HG02981 (cell line): ENCODE results near the gene STXBP4.

Experiments used
- ATAC-seq: cut with Tn5 transposase; IDR thresholded peaks from one replicate; pipeline ENCODE4 v1.9.1; 2021; ENCODE audit warnings: mild to moderate bottlenecking, moderate library complexity; ENCODE audit not compliant: unreplicated experiment

The STXBP4 gene

DNA sequence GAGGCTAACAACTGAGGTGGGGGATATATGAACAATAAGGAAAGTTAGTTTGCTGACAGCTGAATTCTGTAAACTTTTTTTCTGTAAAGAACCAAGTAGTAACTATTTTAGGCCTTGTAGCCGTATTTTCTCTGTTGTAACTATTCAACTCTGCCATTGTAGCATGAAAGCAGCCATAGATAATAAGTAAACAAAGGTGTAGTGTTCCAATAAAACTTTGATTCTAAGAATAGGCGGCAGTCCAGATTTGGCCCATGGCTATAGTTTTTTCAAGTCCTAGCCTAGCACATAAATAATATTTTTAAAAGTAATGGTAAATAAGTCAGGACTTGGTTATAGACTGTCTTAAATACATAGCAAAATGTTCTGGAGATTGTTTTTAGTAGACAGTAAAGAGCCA lies 142.0 kb downstream of the STXBP4 start:
- ATAC-seq = no peak

GRCh38 chr17:55114283-55114682 lies 145.7 kb downstream of the STXBP4 start:
- no peak for ATAC-seq

- no peak for ATAC-seq
Observed at GRCh38 chr17:55116440-55116914, 147.9 kb downstream of the STXBP4 start.

GRCh38 chr17:55117164-55117563 lies 148.6 kb downstream of the STXBP4 start:
- ATAC-seq = no peak

GRCh38 chr17:55120651-55121050 lies 152.1 kb downstream of the STXBP4 start:
- ATAC-seq = no peak

- ATAC-seq = no peak
Observed at GRCh38 chr17:55121268-55121667, 152.7 kb downstream of the STXBP4 start.

GRCh38 chr17:55122114-55122513 lies 153.5 kb downstream of the STXBP4 start:
- no peak for ATAC-seq

GRCh38 chr17:55124730-55125360 lies 156.3 kb downstream of the STXBP4 start:
- ATAC-seq = no peak

- ATAC-seq = no peak
Observed at GRCh38 chr17:55133583-55133982, 165.0 kb downstream of the STXBP4 start.

DNA sequence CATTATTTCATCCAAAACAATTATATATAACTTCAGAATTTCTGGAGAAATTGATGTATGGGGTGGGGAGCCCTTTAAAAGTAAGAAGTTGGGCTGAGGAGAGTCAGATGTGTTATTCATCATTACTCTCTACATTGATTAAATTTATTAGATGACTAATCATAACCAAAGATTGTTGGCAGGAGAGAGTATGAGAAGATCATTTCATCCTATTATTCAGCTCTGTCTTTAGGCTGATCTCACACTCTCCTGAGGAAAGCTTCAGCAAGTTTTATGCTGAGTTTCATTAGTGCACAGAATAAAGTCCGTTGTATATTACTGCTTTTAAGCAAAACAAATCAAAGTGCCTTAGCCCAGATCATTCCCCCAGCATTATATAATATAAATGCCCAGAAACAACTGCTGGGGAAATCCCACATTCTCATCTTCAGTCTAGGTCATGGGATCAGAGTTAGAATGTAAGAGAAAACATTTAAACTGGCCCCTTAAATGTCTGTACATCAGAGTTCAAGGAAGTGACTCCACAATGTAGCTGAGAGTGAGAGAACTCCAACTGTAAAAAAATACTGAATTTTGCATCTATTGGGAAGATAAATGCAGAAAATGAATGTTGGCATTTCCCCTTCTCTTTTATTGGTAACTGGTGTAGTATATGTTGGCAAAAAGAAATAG lies 166.1 kb downstream of the STXBP4 start:
- no peak for ATAC-seq

DNA sequence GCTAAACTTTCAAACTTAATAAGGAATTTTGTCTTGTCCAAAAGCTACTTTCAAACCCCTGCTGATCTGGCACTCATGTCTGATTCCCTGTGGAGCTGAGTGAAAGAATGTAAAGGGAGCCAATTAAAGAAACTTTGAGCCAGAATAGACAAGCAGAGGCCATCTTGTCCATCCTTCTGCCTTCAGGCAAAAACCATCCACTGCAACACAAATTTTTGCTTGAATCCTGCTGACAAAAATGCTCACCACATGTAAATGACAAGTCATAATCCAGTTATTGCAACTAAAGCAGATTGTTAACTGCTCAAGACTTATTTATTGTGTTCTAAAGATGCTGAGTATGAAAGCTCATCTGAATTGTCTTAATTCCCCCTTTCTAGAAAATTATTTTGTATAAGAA lies 172.2 kb downstream of the STXBP4 start:
- no peak for ATAC-seq

DNA sequence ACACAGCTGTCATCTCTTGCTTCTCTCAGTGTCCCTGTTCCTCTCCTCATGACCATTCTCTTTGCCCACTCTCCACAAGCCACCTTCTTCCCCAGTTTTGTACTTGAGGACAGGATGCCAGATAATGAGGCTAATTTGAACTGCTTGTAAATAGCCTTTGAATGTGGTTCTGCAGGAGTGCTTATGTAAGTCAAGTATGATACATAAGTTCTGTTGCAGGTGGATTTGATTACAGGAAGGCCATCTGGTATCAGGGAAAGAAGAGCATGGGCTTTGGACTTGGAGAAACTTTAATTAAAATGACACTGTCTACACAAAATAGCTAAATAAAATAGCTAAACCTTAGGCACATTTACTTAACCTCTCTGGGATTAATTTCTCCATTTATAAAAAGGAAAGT lies 176.0 kb downstream of the STXBP4 start:
- no peak for ATAC-seq

DNA sequence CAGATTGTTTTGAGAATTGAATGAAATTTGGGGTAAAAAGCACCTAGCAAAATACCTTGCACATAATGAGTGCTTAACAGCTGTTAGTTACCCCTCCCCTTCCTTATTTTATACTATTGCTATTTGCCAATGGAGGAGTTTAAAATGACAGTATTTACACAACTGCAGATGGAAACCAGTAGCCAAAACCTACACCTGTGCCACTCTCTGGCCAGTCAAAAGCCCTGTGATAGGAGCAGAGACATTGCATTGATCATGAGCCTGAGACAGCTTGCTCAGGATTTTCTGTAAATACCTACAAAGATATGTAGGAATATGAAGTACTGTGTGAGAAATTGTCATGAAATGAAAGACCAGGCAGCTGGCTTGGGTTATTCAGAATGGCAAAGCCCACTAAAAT lies 180.9 kb downstream of the STXBP4 start:
- no peak for ATAC-seq

DNA sequence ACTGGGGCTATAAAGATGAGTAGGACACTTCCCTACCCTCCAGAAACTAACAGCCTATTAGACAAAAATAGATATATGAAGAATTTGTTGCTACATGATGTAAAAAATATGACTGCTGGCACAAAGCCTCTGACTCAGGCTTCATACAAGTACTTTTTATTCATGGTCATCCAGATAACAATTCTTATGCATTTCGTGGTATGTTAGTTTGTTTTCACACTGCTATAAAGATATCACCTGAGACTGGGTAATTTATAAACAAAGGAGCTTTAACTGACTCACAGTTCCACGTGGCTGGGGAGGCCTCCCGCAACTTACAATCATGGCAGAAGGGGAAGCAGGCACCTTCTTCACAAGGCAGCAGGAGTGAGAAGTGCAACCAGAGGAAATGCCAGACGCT lies 183.7 kb downstream of the STXBP4 start:
- no peak for ATAC-seq

GRCh38 chr17:55154101-55154500 lies 185.5 kb downstream of the STXBP4 start:
- no peak for ATAC-seq

DNA sequence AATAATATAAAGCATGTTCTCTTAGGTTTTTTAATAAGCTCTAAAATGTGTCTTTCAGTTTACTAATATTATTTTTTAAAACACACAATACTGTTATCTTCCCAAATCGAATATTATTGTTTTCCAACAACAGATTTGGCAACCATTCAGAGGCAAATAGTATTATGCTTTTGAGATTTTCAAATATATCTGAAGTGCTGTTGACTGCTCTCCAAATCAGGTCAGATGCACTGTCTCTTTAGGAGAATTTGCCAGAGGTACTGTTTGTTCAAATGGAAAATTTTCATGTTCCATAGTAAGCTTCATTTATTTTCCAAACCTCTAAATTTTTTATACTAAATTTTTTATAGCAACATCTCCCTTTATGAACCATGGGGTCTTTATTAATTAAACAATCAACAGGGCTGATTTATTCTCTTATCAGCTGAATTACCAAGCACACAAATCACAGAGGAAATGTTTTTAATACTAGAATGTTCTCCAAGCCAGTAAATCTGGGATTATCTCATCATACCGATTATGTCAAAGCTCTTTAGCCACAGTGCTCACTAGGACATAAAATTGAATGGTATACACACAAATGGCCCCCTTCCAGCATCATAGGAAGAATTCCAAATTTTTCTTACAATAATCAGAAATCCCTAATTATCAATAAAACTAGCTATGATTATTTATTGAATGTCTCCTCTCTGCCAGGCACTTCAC lies 187.4 kb downstream of the STXBP4 start:
- ATAC-seq = no peak

GRCh38 chr17:55157165-55157564 lies 188.6 kb downstream of the STXBP4 start:
- no peak for ATAC-seq

DNA sequence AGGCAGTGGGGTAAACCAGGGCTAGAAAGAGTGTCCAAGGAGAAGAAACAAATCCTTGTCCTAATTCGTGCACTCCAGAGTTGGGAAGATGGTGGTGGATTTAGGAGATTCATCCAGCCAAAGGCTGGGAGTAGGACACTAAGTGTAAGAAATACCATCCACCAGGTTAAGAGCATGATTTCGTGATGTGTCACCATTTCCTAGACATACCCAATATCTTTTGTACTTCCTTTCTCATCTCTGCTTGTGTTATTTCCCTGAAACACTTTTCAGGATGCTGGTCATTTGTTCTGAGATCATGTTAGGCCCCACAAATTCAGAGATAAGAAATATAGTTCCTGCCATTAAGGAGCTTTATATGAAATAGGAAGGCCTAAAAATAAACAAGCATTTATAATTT lies 189.9 kb downstream of the STXBP4 start:
- no peak for ATAC-seq

DNA sequence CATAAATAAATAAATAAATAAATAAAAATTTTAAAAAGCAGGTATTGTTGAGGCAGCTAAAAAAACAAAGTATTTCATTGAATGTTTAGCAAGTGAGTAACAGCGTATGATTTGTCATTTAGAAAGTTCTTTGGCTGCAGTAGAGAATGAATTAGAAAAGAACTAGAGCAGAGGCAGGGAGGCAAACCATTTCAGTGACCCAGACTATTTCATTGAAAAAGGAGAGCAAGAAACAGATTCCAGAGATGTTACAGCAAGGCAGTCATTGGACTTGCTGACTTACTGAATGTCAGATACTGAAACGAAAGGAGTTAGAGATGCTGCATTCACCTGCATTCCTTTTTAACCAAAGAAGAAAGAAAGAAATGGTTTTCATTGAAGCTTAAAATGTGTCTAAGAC lies 190.7 kb downstream of the STXBP4 start:
- no peak for ATAC-seq

DNA sequence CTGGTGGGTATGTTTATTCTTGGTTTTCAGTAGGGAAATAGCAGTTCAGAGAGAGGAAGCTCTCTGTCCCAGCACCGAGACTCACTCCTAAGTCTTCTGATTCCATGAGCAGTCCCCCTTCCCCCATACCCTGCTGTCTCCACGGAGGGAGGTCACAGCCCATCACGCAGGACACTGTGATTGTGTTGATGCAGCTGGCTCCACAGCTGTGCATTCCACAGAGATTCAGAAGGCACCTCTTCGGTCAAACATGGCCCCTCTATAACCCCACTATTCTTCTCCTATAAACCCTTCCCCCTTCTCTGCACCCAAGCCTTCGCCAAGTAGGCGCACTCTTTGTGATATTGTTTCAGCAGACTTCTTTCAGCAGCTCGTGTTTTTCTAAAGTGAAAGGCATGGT lies 191.9 kb downstream of the STXBP4 start:
- ATAC-seq = no peak

DNA sequence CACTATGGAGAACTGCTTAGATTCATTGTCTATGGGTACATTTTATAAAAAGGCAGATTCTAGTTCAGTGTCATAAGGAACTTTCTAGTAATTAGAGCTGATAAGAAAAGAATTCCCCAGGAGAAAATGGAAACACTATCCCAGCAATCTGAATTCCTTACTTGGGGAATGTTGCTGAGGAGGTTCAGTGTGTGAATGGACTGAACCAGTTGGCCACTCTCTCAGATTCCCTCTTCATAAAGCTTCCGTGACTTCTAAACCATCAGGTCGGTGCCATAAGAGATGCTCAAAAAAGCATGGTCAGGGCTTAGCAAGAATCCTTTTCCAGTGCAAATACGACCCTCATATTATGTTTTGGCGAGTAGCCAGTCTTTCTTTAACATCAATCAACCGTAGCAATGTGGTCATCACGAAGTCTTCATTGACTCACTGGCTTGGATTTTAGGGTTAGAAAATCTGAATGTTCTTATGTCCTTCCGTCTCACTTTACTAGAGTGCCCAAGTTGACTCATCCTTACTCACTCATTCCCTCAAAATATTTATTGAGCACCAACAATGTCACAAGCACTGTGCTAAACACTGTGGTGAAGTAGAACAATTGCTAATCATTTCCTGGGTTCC lies 193.5 kb downstream of the STXBP4 start:
- ATAC-seq = no peak

- ATAC-seq = no peak
Observed at GRCh38 chr17:55162556-55162946, 194.0 kb downstream of the STXBP4 start.
